CD4-positive, alpha-beta T cell treated with Interleukin-10 for 1 hour (primary cell): ENCODE data around the gene SCN8A.
"Not testable (repeated sequence)": the region's sequence is repeated elsewhere in the genome, so short reads cannot be mapped to it uniquely, and the experiment has no call there.

Experiments
- DNase-seq: peaks from one replicate; pipeline ENCODE4 v3.0.0-alpha.2; 2020

SCN8A gene

GRCh38 chr12:51818566-51819300, 227.7 kb downstream of the SCN8A start:
- DNase-seq, result no peak

- DNase-seq, result no peak
These were observed 228.9 kb downstream of the SCN8A start for GRCh38 chr12:51819736-51820525.

- peak; percentile 82 for DNase-seq
These were observed 229.8 kb downstream of the SCN8A start for GRCh38 chr12:51820526-51821439.

- peak; percentile 38 for DNase-seq
These were observed 230.6 kb downstream of the SCN8A start for GRCh38 chr12:51821440-51822260.

GRCh38 chr12:51822261-51822616, 231.2 kb downstream of the SCN8A start:
- no peak for DNase-seq

- DNase-seq, result no peak
These were observed 231.9 kb downstream of the SCN8A start for GRCh38 chr12:51822956-51823355.

GRCh38 chr12:51823875-51824565, 233.0 kb downstream of the SCN8A start:
- DNase-seq, result peak; percentile 54

GRCh38 chr12:51825216-51825615, 234.2 kb downstream of the SCN8A start:
- no peak for DNase-seq

- DNase-seq, result no peak
These were observed 235.8 kb downstream of the SCN8A start for GRCh38 chr12:51826881-51827280.

- no peak for DNase-seq
These were observed 237.1 kb downstream of the SCN8A start for GRCh38 chr12:51827925-51828818.

GRCh38 chr12:51829011-51829481, 238.0 kb downstream of the SCN8A start:
- no peak for DNase-seq

- DNase-seq, result no peak
These were observed 238.6 kb downstream of the SCN8A start for GRCh38 chr12:51829641-51830040.

GRCh38 chr12:51831817-51832216, 240.8 kb downstream of the SCN8A start:
- DNase-seq, result not testable (repeated sequence)

- DNase-seq, result peak; percentile 14
These were observed 241.5 kb downstream of the SCN8A start for GRCh38 chr12:51832354-51833107.

- no peak for DNase-seq
These were observed 242.6 kb downstream of the SCN8A start for GRCh38 chr12:51833448-51834227.

GRCh38 chr12:51834411-51834810, 243.4 kb downstream of the SCN8A start:
- no peak for DNase-seq

GRCh38 chr12:51836041-51836826, 245.2 kb downstream of the SCN8A start:
- no peak for DNase-seq

GRCh38 chr12:51836827-51837173, 245.8 kb downstream of the SCN8A start:
- no peak for DNase-seq
